GM18517 (cell line): ENCODE data around the gene ZNF638.
"Not testable (repeated sequence)": the region's sequence is repeated elsewhere in the genome, so short reads cannot be mapped to it uniquely, and the experiment has no call there.

Experiments used
- ATAC-seq: cut with Tn5 transposase; IDR thresholded peaks from one replicate; pipeline ENCODE4 v1.9.1; 2021; ENCODE audit warnings: mild to moderate bottlenecking, moderate library complexity; ENCODE audit not compliant: unreplicated experiment

Gene ZNF638

DNA sequence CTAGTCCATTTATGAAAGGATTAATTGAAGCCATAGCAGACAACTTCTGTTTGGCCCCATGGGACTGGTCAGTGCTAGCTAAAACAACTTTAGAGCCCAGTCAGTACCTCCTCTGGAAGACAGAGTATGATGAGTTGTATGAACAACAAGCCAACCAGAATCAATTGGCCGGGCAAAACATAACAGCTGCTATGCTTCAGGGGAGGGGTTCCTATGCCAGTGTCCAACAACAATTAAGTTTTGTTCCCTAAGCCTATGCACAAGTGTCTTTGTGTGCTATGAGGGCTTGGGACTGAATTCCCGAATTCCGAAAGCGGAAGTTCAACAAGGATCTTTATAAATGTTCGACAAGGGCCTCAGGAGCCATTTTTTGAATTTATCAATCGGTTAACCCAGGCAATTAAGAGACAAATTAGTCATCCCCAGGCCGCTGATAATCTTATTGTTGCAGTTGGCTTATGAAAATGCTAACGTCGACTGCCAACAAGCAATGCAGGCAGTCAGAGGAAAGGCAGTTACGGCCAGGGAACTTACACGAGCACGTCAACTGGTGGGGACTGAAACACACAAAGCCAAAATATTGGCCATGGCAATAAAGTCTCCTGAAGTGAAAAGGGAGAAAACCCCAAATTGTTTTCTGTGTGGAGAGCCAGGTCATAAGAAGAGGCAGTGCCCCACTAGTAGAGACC lies 57.9 kb downstream of the ZNF638 start:
- ATAC-seq, result no peak

DNA sequence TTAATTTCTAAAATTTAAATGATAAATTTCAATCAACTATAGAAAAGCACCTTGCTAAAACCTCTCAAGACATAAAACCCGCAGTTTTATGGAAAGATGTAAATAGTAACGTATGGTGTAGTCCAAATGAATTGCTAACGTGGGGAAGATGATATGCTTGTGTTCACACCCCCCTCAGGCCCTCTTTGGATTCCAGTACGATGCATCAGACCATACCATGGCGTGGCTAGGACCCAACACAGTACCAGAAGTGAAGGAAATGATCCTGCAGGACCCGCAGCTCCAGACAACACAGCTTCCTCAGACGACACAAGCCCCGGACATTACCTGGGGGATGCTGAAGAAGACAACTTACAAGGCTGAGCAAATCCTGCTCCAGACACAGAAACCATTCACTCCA lies 61.6 kb downstream of the ZNF638 start:
- no peak for ATAC-seq

DNA sequence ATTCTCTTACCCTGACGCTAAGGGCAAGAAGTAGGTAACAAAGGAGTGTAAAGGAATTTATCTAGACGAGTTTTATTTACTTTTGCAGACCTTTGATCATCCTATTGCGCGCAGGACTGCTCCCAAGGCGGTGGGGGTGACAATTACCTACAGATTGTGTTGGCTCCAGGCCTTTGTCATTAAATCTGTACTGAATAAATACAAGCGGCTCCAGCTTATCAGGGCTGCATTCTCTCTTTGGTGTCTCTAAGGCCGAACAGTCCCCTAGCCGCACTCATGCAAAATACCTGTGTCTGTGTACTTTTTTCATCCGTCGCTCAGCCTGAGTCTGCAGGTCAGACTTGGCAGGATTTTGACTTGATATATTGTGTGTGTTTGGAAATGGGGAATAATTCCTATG lies 63.9 kb downstream of the ZNF638 start:
- ATAC-seq, result no peak

DNA sequence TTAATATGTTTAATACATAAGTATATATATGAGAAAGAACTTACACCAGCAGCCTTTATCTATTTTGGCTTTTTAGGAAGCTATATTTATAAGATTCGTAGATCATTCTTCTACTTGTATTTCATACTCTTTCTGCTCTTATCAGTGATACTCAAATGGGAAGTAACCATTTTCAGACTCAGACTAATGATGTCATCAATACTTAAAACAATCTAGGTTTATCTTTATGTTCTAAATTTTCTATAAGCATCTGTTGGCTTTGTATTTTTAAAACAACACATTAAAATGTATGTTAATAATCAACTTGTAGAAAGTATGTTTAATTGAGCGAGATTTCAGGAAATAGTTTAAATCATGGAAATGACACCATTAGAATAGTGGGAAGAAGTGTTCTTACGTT lies 70.8 kb downstream of the ZNF638 start:
- no peak for ATAC-seq

DNA sequence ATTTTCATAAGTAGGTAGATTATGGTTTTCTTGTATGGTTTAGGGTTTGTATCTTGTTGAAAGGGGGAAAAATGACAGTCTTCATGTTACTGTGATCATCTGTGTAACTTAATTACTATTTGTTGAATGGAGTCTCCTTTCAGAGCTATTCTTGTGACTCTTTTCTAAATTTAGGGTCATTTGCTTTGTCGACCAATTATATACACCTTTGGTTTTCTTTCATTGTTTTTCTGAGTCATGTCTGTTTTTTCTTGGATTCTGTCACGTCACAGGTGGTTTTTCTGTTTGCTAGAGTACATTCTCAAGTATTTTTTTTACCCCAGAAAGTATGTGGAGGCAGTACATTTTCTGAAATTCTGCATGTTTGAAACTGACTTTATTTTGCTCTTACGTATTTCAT lies 78.0 kb downstream of the ZNF638 start:
- ATAC-seq, result no peak

DNA sequence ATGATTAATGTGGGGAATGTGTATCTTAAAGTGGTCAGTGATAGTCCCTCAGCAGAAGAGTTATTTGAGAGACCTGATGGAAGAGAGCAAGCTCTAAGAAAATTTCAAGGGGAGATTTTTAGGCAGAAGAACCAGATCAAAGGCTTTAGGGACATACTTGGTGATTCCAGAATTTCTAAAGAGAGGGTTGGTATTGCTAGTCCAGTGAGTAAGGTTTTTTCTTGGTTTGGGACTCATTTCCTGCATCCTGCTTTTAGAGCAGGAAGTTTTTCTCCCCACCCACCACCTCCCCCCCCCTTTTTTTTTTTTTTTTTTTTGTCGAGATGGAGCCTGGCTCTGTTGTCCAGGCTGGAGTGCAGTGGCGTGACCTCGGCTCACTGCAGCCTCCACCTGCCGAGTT lies 79.1 kb downstream of the ZNF638 start:
- ATAC-seq, result no peak

DNA sequence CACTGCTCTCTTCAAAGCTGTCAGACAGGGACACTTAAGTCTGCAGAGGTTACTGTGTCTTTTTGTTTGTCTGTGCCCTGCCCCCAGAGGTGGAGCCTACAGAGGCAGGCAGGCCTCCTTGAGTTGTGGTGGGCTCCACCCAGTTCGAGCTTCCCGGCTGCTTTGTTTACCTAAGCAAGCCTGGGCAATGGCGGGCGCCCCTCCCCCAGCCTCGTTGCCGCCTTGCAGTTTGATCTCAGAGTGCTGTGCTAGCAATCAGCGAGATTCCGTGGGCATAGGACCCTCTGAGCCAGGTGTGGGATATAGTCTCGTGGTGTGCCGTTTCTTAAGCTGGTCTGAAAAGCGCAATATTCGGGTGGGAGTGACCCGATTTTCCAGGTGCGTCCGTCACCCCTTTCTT lies 85.3 kb downstream of the ZNF638 start:
- not testable (repeated sequence) for ATAC-seq

DNA sequence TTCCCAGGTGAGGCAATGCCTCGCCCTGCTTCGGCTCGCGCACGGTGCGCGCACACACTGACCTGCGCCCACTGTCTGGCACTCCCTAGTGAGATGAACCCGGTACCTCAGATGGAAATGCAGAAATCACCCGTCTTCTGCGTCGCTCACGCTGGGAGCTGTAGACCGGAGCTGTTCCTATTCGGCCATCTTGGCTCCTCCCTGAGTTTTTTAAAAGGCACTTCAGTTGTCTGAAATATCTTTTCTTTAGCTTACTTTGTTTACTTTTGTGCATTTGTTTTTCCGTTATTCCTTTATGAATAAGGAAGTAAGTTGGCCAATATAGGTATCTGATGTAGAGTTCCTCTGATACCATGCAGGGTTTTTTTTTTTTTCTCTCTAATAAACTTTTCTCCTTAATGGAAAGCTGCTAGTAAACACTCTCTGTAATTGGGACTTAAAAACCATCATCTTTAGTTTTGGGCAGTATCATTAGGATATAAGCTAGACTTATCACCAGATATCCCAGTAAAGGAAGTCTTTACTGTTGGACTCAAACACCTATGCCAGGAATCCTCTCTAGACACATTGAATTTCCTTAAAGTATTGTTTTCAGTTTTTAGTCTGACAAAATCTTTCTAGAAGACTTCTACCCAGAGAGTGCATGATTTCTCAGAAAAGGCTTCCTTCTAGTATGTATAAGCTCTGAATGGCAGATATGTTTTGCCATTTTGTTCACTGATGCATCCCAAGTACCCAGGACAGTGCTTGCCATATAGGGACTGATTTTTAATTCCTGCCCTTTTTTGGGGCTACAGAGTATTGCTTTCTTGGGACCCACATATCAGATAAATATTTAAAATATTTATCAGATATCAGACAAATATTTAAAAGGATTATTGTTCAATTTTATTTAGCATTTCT lies 86.0 kb downstream of the ZNF638 start:
- no peak for ATAC-seq

DNA sequence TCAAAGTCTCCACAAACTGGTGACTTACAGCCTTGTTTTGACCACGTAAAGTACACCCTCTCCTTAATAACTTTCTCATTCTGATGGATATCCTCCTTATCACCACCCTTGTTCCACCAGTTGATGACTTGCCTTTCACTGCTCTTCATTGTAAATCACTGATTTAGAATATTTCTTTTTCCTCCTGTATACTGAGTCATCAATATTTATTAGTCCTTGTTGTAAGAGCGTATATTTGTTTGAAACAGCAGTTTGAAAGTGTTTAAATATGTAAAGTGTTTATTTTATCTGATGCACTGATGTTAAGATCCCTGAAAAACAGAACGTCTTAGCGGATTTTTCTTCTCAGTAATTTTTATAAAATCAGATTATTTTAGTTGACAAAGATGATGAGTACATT lies 87.6 kb downstream of the ZNF638 start:
- no peak for ATAC-seq

DNA sequence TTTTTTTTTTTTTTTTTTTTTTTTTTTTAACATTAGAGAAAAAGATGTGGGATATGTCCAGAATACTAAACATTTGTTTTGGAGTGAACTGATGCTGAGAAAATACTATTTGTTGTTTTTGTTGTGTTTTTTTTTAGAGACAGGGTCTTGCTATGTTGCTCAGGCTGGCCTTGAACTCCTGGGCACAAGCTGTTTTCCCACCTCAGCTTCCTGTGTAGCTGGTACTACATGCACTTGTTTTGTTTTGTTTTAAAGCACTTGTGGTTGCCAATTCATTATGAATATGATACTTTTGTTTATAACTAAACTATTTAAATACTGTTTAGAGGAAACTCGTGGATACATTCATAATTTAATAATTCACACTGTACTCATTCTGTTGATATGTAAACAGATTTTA lies 88.4 kb downstream of the ZNF638 start:
- no peak for ATAC-seq

DNA sequence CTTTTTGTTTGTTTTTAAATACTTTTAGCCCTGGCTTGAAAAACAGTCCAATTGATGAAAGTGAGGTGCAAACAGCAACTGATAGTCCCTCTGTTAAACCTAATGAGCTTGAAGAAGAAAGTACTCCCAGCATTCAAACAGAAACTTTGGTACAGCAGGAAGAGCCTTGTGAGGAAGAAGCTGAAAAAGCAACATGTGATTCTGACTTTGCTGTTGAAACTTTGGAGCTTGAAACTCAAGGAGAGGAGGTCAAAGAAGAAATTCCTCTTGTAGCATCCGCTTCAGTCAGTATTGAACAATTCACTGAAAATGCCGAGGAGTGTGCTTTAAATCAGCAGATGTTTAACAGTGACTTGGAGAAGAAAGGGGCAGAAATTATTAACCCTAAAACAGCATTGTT lies 91.2 kb downstream of the ZNF638 start:
- ATAC-seq, result no peak

DNA sequence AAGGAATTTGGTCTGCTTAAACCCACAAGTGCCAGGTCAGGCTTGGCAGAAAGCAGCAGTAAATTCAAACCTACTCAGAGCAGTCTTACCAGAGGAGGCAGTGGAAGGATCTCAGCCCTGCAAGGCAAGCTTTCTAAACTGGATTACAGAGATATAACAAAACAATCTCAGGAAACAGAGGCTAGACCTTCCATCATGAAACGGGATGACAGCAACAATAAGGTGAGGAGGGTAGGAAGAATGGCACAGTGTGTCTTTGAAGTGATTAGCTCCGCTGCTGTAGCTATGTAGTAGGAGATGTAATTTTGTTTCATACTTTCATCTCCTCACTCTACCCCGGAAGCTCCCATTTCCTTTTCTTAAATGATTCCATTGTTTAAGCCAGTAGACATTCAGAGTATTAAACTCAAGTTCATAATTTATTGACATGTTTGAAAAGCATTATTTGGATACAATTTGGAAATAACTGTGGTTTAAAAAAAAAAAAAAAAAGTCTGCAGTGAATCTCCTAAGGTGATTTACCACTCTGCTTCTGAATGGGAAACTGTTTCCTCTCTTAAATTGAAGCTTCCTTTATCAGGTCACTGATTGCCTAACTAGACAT lies 92.3 kb downstream of the ZNF638 start:
- ATAC-seq, result no peak

DNA sequence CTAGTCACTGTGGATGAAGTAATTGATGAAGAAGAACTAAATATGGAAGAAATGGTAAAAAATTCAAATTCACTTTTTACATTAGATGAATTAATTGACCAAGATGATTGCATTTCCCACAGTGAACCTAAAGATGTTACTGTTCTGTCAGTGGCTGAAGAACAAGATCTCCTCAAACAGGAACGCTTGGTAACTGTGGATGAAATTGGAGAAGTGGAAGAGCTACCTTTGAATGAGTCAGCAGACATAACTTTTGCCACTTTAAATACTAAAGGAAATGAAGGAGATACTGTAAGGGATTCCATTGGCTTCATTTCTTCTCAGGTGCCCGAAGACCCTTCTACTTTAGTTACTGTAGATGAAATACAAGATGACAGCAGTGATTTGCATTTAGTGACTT lies 95.1 kb downstream of the ZNF638 start:
- no peak for ATAC-seq

DNA sequence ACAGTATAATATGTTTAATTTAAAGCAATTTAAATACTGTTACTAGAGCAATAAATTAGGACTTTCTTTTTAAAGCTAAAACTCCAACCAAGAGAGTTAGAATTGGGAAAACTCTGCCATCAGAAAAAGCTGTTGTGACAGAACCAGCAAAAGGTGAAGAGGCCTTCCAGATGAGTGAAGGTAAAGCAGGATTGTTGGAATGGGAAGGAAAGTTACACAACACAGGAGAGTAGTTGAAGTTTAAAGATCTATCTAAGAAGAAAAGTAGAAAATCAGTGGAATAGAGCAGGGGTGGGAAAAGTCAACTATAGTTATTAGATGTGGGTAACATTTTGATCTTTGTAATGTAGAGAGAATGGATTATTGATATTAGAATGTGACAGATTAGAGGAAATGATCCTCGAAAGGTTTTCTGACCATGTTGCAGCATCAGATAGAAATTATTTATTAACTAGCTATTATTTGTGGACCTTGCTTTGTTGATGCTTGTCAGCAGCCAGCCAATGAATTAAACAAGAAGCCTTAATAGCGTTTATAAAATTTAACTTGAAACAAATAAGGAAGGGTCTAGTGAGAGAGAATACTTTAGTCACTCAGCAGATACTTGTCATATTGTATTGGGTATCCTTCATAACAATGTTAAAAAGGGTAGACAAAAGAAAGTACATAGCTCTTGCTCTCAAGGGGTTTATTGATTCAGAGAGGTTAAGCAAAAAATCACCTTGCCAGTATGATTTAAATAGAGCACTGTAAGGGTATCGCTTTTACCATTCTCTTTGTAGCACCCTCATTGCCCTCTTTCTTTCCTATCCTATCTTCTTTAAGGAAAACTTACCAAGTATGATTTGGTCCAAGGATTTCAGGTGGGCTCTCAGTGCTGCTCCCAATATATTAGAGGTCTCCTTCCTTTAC lies 97.1 kb downstream of the ZNF638 start:
- no peak for ATAC-seq

DNA sequence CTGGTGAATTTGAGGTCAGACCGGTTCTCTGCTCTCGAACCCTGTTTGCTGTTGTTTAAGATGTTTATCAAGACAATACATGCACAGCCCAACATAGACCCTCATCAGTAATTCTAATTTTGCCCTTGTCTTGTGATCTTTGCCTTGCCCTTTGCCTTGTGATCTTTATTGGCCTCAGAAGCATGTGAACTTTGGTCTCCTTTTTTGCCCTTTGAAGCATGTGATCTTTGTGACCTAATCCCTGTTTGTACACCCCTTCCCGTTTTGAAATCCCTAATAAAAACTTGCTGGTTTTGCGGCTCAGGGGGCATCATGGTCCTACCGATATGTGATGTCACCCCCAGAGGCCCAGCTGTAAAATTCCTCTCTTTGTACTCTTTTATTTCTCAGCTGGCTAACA lies 113.6 kb downstream of the ZNF638 start:
- ATAC-seq, result not testable (repeated sequence)

DNA sequence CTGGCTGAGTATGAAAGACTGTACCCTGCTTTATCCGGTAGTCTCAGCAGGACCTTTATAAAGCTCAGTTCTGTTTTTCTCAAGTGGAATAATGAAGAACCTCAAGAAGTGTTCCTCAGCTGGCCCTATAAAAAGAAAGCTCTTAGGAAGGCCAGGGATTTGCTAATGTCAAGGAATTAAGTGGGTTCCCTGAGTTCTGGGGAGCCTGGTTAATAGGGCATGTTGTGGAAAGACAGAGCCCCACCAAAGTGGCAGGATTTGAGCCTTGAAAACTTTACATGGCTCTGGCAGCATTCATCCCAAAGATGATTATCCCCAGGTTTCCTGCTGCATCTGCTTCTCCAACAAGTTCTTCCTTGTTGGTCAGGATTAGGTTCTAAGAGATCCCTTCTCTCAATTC lies 114.9 kb downstream of the ZNF638 start:
- no peak for ATAC-seq

DNA sequence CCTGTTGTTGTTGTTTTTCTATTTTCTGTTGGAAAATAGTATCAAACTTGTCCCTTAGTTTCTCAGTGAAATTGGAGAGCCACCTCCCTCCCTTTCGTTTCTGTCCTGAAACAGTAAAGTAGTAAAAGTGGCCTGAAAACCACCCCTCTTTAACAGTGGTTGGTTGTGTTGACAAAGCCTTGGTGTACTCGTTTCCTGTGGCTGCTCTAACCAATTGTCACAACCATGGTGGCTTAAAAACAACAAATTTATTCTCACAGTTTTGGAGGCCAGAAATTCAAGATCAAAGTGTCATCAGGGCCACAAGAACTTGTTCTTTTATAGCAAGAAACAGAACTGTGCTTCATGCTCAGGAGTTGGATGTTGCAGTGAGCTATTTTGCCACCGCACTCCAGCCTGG lies 117.8 kb downstream of the ZNF638 start:
- no peak for ATAC-seq

DNA sequence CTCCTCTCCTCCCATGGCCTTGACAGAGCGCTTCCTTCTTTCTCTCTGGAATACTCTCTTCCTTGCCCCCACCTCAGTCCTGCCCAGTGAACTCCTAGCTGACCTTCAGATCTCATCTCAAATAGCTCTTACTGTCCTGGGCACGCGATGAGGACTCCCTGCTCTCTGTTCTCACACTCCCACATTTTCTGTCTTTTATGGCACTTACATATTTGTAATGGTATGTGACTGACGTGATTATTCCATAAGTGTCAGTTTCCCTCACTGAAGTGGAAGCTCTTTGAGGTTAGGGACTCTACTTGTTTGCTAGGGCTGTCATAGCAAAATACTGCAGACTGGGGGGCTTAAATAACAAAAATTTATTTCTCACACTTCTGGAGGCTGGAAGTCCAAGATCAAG lies 120.1 kb downstream of the ZNF638 start:
- ATAC-seq, result no peak

DNA sequence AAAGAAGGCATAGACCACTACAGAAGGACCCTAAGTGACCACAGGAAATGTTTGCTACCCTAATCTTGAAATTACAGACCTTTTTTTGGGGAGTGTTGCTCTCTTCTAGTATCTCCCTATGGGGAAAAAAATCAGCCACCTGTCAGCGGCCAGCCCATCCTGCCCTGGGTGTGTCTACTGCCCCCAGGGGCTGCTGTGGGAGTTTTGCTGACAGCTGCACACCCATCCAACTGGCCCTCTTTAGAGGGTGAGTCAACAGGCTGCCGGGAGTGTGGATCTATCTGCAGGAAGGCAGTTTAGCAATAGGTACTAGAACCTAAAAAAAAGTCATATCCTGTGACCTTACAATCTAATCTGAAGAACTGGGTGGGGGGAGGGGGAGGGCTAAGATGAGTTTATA lies 121.0 kb downstream of the ZNF638 start:
- ATAC-seq, result no peak

DNA sequence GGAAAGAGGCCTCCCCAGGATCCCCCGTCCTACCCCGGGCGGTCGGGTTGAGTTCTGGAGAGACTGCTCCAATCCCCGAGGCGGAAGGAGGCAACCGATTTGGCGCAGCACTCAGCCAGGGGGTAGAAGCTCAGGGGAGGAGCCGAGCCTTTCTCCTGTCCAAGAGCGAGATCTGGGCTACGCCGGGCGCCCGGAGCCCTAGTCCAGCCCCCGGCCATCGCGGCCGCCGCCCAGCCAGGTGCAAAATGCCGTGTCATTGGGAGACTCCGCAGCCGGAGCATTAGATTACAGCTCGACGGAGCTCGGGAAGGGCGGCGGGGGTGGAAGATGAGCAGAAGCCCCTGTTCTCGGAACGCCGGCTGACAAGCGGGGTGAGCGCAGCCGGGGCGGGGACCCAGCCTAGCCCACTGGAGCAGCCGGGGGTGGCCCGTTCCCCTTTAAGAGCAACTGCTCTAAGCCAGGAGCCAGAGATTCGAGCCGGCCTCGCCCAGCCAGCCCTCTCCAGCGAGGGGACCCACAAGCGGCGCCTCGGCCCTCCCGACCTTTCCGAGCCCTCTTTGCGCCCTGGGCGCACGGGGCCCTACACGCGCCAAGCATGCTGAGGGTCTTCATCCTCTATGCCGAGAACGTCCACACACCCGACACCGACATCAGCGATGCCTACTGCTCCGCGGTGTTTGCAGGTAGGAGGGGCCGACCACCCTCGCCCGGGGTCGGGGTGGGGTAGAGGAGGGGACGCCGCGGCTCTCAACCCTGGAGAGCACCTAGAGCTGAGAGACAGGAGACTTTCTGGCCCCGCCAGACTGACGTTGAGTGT lies 122.0 kb downstream of the ZNF638 start, which contains the start of gene DYSF:
Gene DYSF (plus strand): TSS at position 158 of the 817 bp plus-strand sequence.
- ATAC-seq, result no peak
